Endothelial cell (in vitro differentiated cells): Measurements from ENCODE around the gene NOX5. TPM values are rescaled to one million over a fixed set of nuclear protein-coding genes. Genes with fewer than 3 reads are reported as not detected.
A peak's percentile ranks its signal among the peaks of the same experiment; 100 is the strongest.

Experiments
- DNase-seq: peaks from one replicate; pipeline ENCODE4 v3.0.0; 2021; ENCODE audit warnings: low spot score
- H3K27ac Mint-ChIP-seq: one replicate; pipeline ENCODE4 v1.8.0; 2021; ENCODE audit warnings: mixed read lengths, inconsistent platforms; ENCODE audit not compliant: unreplicated experiment
- H3K27me3 Mint-ChIP-seq: one replicate; pipeline ENCODE4 v1.8.0; 2021; ENCODE audit warnings: mild to moderate bottlenecking, moderate library complexity, mixed read lengths, inconsistent platforms; ENCODE audit not compliant: unreplicated experiment
- H3K36me3 Mint-ChIP-seq: one replicate; pipeline ENCODE4 v1.8.0; 2021; ENCODE audit warnings: mild to moderate bottlenecking, low read depth, mixed read lengths, inconsistent platforms; ENCODE audit not compliant: unreplicated experiment
- H3K4me1 Mint-ChIP-seq: one replicate; pipeline ENCODE4 v1.8.0; 2021; ENCODE audit warnings: mild to moderate bottlenecking, mixed read lengths, inconsistent platforms; ENCODE audit not compliant: unreplicated experiment
- H3K4me3 Mint-ChIP-seq: one replicate; pipeline ENCODE4 v1.8.0; 2021; ENCODE audit warnings: mild to moderate bottlenecking, mixed read lengths, inconsistent platforms; ENCODE audit not compliant: unreplicated experiment
- H3K9me3 Mint-ChIP-seq: one replicate; pipeline ENCODE4 v1.8.0; 2021; ENCODE audit warnings: mixed read lengths, inconsistent platforms; ENCODE audit not compliant: unreplicated experiment
- CTCF ChIP-seq: fragments of 200-600 bp; sonication (generic); IDR thresholded peaks from one replicate; pipeline ENCODE4 v1.5.0; 2021; ENCODE audit warnings: antibody characterized with exemption; ENCODE audit not compliant: unreplicated experiment
- total RNA-seq: library from RNA; stranded (reverse); fragmentation: NEBNext Ultra II Directional; extraction: Animal tissue kit (Norgen Biotek cat#: 25700); gene quantifications from one replicate; pipeline ENCODE4 v1.2.1, GENCODE V29; 2021; ENCODE audit not compliant: unreplicated experiment

The NOX5 gene
- total RNA-seq, 1 donor from 2014 or later, result not detected

DNA sequence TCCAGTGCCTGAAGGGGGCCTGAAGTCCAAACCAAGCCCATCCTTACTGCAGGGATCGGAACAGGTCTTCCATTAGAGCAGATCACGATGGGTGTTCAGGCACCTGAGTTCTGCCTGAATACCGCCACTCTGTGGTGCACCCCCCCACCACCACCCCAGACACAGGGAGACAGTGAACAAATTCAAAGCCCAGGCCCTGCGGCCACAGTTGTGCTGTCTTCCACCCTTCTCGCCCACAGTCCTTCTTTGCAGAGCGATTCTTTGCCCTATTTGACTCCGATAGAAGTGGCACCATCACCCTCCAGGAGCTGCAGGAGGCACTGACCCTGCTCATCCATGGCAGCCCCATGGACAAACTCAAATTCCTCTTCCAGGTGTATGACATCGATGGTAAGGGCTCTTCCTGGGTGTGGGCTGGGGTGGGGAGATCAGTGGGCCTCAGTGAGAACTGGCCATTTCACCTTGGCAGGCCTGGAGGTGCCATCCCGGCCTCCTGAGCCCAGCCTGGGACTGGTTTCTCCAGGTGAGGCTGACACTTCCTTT, 13.6 kb downstream of the NOX5 start:
- no peak overlapping the region for H3K27ac Mint-ChIP-seq
- H3K4me3 Mint-ChIP-seq, result no peak overlapping the region
- no peaks in the 10 kb centered on the region for H3K9me3 Mint-ChIP-seq
- no peaks in the 10 kb centered on the region for H3K4me1 Mint-ChIP-seq
- no peak for DNase-seq
- peaks cover 5% of the 10 kb centered on the region for H3K27me3 Mint-ChIP-seq
- H3K36me3 Mint-ChIP-seq, result no peaks in the 10 kb centered on the region
- no peak for TF ChIP-seq CTCF

GRCh38 chr15:69031013-69032001, 16.8 kb downstream of the NOX5 start:
- H3K4me1 Mint-ChIP-seq, result no peaks in the 10 kb centered on the region

GRCh38 chr15:69032031-69032430, 17.5 kb downstream of the NOX5 start:
- no peaks in the 10 kb centered on the region for H3K36me3 Mint-ChIP-seq
- H3K9me3 Mint-ChIP-seq, result no peaks in the 10 kb centered on the region
- no peak for DNase-seq
- H3K4me3 Mint-ChIP-seq, result no peak overlapping the region
- H3K27me3 Mint-ChIP-seq, result peaks cover 2% of the 10 kb centered on the region
- no peak for TF ChIP-seq CTCF
- no peak overlapping the region for H3K27ac Mint-ChIP-seq
- no peaks in the 10 kb centered on the region for H3K4me1 Mint-ChIP-seq

More at GRCh38 chr15:69031013-69032001, 16.8 kb downstream of the NOX5 start:
- no peaks in the 10 kb centered on the region for H3K9me3 Mint-ChIP-seq
- no peak overlapping the region for H3K4me3 Mint-ChIP-seq
- peak; percentile 64 for DNase-seq
- peaks cover 5% of the 10 kb centered on the region for H3K27me3 Mint-ChIP-seq
- H3K36me3 Mint-ChIP-seq, result no peaks in the 10 kb centered on the region
- H3K27ac Mint-ChIP-seq, result no peak overlapping the region
- peak; percentile 30 for TF ChIP-seq CTCF

DNA sequence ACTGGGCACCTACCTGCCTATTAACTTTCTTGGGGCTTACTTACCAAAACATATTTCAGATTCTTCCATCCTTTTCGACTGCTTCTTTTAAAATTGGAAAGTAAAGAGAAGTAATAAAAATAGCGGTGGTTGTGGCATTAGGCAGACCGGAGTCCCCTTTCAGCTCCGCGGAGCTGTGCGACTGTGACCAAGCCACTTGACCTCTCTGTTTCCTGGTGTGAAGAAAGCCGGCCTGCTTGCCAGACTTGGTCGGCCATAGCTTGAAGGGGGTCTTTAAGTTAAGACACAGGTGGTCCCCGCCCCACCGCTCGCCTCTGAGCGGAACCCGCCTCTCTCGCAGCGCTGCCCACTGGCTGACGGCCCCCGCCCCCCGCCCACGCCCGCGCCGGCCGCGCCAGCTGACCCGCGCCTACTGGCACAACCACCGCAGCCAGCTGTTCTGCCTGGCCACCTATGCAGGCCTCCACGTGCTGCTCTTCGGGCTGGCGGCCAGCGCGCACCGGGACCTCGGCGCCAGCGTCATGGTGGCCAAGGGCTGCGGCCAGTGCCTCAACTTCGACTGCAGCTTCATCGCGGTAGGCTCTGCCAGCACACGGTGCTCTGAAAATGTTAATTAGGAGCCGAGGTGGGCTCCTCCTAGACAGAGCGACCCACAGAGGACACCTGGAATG, 18.3 kb downstream of the NOX5 start:
- Mint-ChIP-seq H3K9me3 (no peaks in the 10 kb centered on the region), H3K27me3 (peaks cover 2% of the 10 kb centered on the region), H3K4me1 (no peaks in the 10 kb centered on the region), H3K4me3 (no peak overlapping the region), H3K27ac (no peak overlapping the region), H3K36me3 (no peaks in the 10 kb centered on the region)
- TF ChIP-seq CTCF, result no peak
- DNase-seq, result no peak
